Measurements from ENCODE around the gene KCNQ5. TPM values are rescaled to one million over a fixed set of nuclear protein-coding genes. Genes with fewer than 3 reads are reported as not detected.

The KCNQ5 gene
- total and polyA plus RNA-seq, 2 of the 8 experiments (the other 6 are each of a cell fraction or from before 2014, with no cell fraction given): 0.83 to 1.2 TPM

GRCh38 chr6:72793641-72794395 is 172.0 kb downstream of the KCNQ5 start:
- no peak overlapping the region for H3K4me3 ChIP-seq (ENCODE audit: extremely low read depth in 1 of 4, insufficient read depth in 2 of 4, low read depth in 3 of 4, low read length in 4 of 4)
- H3K27me3 ChIP-seq (replicated peaks in 1 of 4; ENCODE audit: control insufficient read depth in 3 of 4, extremely low read depth in 1 of 4, insufficient read depth in 3 of 4, low read length in 3 of 4): no peaks in the 10 kb centered on the region
- no peak overlapping the region for H2AFZ ChIP-seq (ENCODE audit: low read length)
- H4K91ac ChIP-seq (replicated peaks; ENCODE audit: insufficient read length, low read length): no peak overlapping the region
- no peak overlapping the region for H4K5ac ChIP-seq (ENCODE audit: insufficient read length, low read depth, low read length)
- H3K36me3 ChIP-seq (ENCODE audit: control insufficient read depth in 2 of 4, insufficient read depth in 4 of 4, low read length in 3 of 4): no peaks in the 10 kb centered on the region
- no peaks in the 10 kb centered on the region for H3K79me2 ChIP-seq (ENCODE audit: control insufficient read depth in 1 of 2, insufficient read depth in 2 of 2, low read length in 2 of 2)
- H3K14ac ChIP-seq (ENCODE audit: insufficient read length): no peak overlapping the region
- H2BK120ac ChIP-seq (replicated peaks; ENCODE audit: low read depth, low read length): no peak overlapping the region
- FAIRE-seq (no peak), DNase-seq (ENCODE audit: low read depth in 1 of 2, low spot score in 2 of 2) (no peak)
- H3K23me2 ChIP-seq (ENCODE audit: low read depth, low read length): no peaks in the 10 kb centered on the region
- no peak overlapping the region for H3K9ac ChIP-seq (replicated peaks in 1 of 4; ENCODE audit: extremely low read depth in 1 of 4, low read depth in 3 of 4, low read length in 3 of 4)
- no peak overlapping the region for H2BK20ac ChIP-seq (ENCODE audit: low read length)
- no peak overlapping the region for H3K56ac ChIP-seq (replicated peaks; ENCODE audit: insufficient read length, low read depth, low read length)
- H2AK5ac ChIP-seq (ENCODE audit: low read depth, low read length): no peak overlapping the region
- H2BK5ac ChIP-seq (ENCODE audit: low read depth, low read length): no peak overlapping the region
- no peaks in the 10 kb centered on the region for H3K4me1 ChIP-seq (replicated peaks in 1 of 4; ENCODE audit: control insufficient read depth in 3 of 4, insufficient read depth in 4 of 4, low read length in 3 of 4)
- H3K79me1 ChIP-seq (ENCODE audit: low read depth, low read length): no peaks in the 10 kb centered on the region
- no peaks in the 10 kb centered on the region for H3K9me3 ChIP-seq (ENCODE audit: insufficient read depth in 2 of 2, low read depth in 1 of 2, low read length in 1 of 2)
- H4K8ac ChIP-seq (ENCODE audit: extremely low read depth, insufficient read depth, low read length): no peak overlapping the region
- no peak overlapping the region for H2BK15ac ChIP-seq (ENCODE audit: low read length)
- 86% methylated on average over 10 of the region's 10 CpGs; no CpG with 5 or more reads in 1 of the 2 experiments for WGBS, 2 experiments (ENCODE audit: extremely low coverage in 1 of 2, insufficient coverage in 1 of 2, insufficient read length in 1 of 2, insufficient replicate concordance in 2 of 2, low coverage in 1 of 2, low lambda C conversion rate in 2 of 2, missing lambda C conversion rate in 1 of 2)
- ChIA-PET CTCF (ENCODE audit: partially characterized antibody) (interaction anchor here (1.6 kb wide), 1 partner anchor 10 kb away, joined by 3 read pairs; no protein-coding TSS in a partner anchor), POLR2A (ENCODE audit: partially characterized antibody) (no interaction called here)
- no peak overlapping the region for H3K4me2 ChIP-seq (ENCODE audit: insufficient read depth in 1 of 2, low read depth in 2 of 2, low read length in 2 of 2)
- no peak overlapping the region for H3K23ac ChIP-seq (ENCODE audit: insufficient read length)
- H2BK12ac ChIP-seq (ENCODE audit: low read depth, low read length): no peak overlapping the region
- peaks cover 0 to 1% of the 10 kb centered on the region in 2 experiments for H4K20me1 ChIP-seq (replicated peaks in 1 of 2; ENCODE audit: control insufficient read depth in 1 of 2, insufficient read depth in 2 of 2, low read length in 2 of 2)
- no peak overlapping the region for H3K18ac ChIP-seq (ENCODE audit: extremely low read depth, low read length)
- H3K27ac ChIP-seq (ENCODE audit: low read depth, low read length): no peak overlapping the region
- H3K4ac ChIP-seq (replicated peaks; ENCODE audit: insufficient read length, low read depth, low read length): no peak overlapping the region
- TF ChIP-seq EZH2 (IDR thresholded peaks at IDR 0.05; ENCODE audit: low read depth, low read length, severe bottlenecking) (no peak), ATF2 (IDR thresholded peaks at IDR 0.05; ENCODE audit: low read length) (no peak), MAFK (IDR thresholded peaks at IDR 0.05; ENCODE audit: low read depth, low read length) (no peak), JUND (IDR thresholded peaks at IDR 0.05; ENCODE audit: low read length) (no peak), SP1 (IDR thresholded peaks at IDR 0.05; ENCODE audit: low read depth, low read length) (no peak), KDM5A (IDR thresholded peaks at IDR 0.05; ENCODE audit: low read length) (no peak), NANOG (IDR thresholded peaks at IDR 0.05; ENCODE audit: insufficient read depth, low read depth, low read length, poor library complexity, severe bottlenecking) (no peak), EGR1 (IDR thresholded peaks at IDR 0.05; ENCODE audit: borderline replicate concordance, low read depth, low read length) (no peak), KDM4A (IDR thresholded peaks at IDR 0.05; ENCODE audit: low read depth, low read length, severe bottlenecking) (no peak), CEBPB (IDR thresholded peaks at IDR 0.05; ENCODE audit: low read depth, low read length) (no peak), CTBP2 (IDR thresholded peaks at IDR 0.05; ENCODE audit: borderline replicate concordance, insufficient read depth, insufficient read length, low read length) (no peak)

Data from H1 (cell line).